GM12892 (cell line): ENCODE results near the gene HECW1.

ENCODE experiments used
- POLR2A ChIP-seq: IDR thresholded peaks from 2 replicates; pipeline ENCODE4 v1.6.1; 2011; ENCODE audit warnings: low read depth, low read length, control low read depth
- POLR2AphosphoS5 ChIP-seq: IDR thresholded peaks from 2 replicates; pipeline ENCODE4 v1.6.1; 2011; ENCODE audit warnings: low read depth, low read length, control low read depth
- TAF1 ChIP-seq: IDR thresholded peaks from 2 replicates; pipeline ENCODE4 v1.6.1; 2011; ENCODE audit warnings: low read depth, mild to moderate bottlenecking, control low read depth, low read length, borderline replicate concordance

- TF ChIP-seq POLR2A (no peak), POLR2AphosphoS5 (no peak), TAF1 (no peak)
These were observed 36.2 kb upstream of the HECW1 start for GRCh38 chr7:43076189-43076605.
